Glomerular visceral epithelial cell (primary cell): ENCODE measurements around the gene IRF2.

Experiments used
- DNase-seq: peaks from one replicate; pipeline ENCODE4 v3.0.0-alpha.2; 2016; ENCODE audit errors: extremely low spot score

IRF2 gene

DNA sequence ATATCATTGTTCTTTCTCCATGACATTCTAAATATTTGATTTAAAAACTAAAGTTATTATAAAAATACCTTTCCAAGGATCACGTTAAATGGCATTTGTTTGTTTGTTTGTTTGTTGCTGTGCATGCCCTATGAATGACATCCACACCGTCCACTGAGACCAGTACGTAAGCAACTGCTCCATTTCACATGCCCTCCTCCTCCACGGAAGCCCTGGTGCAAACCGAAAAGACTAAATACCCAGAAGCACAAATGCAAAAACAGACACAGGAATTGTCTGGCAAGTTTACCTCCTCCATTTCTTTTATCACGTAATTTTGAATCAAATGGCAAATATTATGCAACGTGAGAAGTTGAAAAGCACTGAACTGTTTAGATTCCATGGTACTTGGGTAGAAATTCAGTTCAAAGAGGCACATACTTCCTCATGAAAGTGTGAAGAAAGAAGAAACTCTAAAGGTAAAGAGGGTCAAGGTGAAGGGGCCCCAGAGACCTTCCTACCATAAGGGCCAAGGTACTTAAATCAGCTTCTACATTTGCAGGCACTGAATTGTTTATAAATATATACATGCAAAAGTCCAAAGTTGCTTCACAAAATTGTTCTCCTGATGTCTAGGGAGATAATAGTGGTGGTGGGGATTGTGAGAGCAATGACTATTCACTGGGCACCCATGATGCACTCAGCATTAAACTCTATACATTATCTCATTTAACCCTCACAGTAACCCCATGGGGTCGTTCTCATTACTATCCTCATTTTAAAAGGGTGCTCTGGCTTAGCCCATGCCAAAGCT is 23.4 kb downstream of the IRF2 start:
- no peak for DNase-seq

DNA sequence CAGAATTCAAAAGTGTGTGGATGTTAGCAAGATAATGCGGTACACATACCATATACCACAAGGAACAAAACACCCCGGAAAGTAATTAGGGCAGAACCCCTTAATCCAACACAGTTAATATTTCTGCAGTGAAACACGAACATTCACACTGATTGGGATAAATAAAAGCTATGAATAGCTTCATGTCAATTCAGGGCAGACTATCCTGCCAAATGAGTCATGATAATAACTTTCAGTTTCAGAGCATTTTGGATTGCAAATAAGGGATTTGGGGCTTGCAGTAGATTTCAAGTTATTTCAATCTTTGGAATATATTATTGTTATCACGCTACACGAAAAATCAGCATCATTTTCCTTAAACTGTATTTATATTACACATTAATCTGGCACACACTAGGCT is 24.3 kb downstream of the IRF2 start:
- no peak for DNase-seq

DNA sequence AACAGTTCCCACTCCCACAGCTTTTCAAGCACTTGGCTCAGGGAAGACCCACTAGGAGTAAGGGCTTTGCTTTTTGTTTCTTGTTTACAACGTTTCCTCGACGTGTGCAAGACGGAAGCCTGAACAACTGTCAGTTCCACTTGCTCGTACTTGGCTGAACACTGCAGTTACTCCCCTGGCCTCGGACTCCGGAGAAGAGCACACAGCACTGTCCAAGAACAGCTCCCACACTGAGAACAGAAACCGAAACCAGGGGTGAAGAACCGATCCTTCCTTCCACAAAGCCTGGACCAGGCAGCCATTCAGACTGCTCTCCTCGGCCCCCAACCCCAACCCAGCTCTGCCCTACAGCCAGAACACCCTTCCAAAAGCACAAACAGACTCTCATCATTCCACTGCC is 25.5 kb downstream of the IRF2 start:
- peak; percentile 49 for DNase-seq

DNA sequence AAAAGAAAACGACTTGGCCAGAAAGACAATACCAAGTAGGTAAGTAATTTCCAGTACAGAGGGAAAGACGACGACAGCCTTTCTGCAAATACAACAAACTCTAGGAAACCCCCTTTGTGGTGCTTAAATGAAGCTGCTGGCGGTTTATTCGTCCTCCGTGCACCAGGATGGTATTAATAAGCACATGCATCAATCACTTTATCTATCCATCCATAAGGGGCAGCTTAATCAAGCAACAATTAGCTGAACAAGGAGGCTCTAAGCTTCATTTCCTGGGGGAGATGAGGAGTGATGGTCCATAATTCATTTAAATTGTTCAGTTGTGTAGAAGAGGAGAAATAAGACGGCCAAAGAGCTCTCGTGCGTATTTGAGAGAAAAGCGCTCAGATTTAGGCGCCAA is 26.2 kb downstream of the IRF2 start:
- no peak for DNase-seq

DNA sequence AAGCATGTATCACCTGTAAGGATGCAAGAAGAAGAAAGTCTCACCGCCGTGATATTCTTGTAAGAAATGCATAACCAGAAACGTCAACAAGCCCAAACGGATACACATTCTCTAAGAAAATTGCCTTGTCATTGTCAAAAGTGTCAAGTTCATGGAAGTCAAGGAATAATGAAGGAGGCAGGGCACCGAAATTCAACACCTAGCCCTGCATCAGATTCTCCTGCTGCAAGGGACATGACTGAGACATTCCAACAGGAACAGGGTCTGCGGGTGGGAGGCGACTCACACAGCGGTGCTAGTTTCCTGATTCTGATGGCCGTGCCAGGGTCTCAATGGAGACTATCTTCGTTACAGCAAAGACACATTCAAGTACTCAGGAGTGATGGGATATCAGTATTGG is 26.7 kb downstream of the IRF2 start:
- no peak for DNase-seq

DNA sequence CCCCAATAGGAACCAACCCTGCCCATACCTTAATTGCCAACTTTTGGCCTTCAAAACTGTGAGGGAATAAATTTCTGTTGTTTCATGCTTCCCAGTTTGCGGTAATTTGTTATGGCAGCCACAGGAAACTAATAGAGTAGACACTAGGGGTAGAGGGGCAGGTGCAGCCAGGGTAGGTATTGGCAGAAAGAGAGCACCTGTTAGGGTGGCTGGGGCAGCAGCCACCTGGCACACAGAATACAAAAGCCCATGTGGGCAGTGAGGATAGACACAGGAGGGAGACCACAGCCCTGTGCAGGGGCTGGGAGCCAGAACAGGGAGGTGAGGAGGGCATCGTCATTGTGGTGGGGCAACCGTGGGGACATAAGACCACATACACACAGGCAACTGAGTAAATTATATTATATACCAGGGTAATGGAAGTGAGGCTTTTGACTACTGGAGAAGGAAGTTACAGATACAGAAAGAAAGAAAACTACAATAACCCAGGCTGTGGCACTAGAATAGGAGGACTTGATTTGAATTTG is 28.2 kb downstream of the IRF2 start:
- no peak for DNase-seq

DNA sequence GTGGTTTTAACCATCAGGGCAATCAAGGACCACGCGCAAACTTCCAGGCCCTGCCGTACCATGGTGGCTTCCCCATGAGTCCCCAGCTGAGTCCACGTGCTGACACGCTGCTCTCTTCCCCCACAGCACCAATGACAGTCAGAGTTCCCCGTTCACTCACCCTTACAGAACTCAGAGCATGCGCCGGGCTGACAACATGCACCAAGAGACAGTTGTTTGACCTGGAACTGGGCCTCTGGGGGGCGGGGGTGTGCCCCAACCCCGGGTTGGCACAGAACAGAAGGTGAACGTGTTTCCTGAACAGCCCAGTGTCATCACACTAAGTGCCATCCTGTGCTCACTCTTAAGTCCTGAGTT is 29.4 kb downstream of the IRF2 start:
- no peak for DNase-seq

DNA sequence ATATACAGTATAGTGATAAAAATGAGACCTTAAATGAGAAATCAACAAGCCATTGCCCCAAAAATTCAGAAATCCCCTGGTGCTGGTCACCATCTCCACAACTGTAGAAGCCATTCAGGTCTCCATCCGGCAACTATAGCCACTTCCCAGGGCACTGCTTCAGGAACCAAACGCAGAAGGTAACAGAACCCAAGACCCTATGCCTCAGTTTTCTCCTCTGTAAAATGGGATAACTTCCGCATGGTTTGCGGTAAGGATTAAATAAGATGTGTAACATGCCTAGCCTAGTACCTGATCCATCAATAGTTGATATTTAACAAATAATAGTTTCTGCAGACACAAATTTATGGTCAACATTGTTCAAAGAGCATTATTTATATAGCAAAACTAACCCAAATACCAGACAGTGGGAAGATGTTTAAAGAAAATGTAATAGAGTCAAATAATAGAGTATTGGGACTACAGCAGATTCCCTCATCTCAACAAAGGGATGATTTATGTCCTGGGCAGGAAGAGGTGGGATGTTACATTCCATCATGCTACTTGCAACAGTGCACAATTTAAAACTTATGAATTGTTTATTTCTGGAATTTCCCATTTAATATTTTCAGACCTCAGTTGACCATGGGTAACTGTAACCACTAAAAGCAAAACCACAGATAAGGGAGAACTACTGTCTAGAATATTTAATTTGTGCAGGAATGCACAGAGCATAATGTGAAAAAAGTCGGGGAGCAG is 30.0 kb downstream of the IRF2 start:
- DNase-seq = peak; percentile 80

DNA sequence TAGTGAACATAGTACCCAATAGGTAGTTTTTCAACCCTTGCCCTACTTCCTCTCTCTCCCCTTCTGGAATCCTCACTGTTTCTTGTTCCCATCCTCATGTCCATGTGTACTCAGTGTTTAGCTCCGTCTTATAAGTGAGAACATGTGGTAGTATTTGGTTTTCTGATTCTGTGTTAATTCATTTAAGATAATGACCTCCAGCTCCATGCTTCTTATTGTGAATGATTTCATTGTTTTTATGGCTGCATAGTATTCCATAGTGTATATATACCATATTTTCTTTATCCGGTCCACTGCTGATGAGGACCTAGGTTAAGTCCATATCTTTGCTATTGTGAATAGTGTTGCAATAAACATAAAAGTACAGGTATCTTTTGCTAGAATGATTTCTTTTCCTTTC is 31.0 kb downstream of the IRF2 start:
- DNase-seq = no peak

DNA sequence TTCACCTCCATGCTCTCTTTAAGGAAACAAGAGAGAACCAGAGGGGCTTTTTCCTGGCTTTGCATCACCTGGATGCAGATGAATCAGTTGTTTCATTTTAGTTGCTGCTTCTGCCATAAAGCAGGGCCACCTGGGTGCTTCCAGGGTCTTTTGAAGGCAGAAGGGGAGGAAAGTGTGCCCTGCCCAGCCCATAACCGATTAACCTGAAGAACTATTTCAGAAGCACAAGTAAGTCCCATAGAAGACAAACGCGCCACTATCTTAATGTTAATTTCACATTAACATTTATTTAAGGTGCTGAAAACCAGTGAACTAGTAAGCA is 32.1 kb downstream of the IRF2 start:
- no peak for DNase-seq

DNA sequence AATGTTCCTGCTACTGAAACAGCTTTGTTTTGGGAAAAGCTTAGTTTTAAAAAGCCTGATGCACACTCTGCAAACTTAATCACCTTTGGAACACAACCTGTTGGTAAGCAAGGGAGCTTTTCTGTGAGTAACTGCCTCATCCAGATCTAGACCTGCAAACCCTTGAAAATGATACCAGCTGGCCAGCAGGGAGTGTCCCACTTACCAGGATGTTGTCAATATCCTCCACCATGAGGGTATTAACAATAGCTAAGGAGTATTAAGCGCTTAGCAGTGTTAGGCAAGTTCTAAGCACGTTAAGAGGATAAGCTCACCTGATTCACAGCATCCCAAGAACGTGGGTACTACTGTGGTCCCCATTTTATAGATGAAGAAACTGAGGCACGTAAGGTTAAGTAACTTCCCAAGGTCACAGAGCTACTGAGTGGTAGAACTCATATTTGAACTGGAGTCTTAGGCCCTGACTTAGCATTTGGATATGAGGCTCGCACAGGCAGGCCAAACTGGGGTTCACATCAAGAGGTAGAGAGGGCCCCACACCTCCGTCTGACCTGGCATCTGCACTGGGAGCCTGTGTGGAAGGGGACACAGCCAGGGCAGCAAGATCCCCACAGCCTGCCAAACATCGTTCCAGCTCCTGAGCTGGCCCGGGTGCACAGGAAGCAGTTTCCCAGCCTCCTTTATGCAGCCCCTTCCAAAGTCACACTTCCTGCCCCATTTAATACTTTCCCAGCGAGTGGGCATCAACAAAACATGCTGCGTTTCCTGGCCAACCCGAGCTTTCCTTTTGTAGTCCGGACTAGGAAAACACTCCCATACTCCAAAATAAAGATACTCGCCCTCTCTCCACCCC is 32.7 kb downstream of the IRF2 start:
- no peak for DNase-seq

DNA sequence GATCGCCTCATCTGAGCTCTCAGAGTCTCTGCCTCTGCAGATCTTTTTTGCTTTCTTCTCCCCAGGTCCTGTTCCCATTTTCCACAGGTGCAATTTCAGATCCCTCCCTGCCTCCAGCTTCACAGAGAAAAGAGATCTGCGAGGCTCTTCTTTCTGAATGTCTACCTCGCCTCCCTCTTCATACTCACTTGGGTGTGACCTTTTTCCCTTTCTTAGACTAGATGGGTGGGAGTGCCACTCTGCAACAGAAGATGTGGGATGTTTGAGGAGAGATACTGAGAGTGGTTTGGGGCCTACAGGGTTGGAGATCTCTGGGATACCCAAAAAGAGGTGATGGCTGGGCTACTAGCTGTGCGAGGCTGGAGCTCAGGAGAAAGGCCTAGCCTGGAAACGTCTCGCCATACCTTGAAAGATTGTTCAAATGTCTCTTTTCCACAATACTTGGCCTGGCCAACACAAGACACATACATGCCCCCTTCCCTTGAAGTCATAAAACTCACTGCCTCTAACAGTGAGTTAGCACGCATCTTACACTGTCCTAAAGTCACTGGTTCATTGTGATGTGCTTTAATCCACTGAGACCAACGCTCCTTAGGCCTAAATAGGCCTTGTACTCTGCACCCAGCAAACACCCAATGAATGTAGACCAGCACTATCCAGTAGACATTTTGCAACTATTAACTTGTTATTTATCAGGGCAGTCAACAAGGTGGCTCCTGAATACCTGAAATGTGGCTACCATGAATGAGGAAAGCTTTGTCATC is 33.6 kb downstream of the IRF2 start:
- no peak for DNase-seq

DNA sequence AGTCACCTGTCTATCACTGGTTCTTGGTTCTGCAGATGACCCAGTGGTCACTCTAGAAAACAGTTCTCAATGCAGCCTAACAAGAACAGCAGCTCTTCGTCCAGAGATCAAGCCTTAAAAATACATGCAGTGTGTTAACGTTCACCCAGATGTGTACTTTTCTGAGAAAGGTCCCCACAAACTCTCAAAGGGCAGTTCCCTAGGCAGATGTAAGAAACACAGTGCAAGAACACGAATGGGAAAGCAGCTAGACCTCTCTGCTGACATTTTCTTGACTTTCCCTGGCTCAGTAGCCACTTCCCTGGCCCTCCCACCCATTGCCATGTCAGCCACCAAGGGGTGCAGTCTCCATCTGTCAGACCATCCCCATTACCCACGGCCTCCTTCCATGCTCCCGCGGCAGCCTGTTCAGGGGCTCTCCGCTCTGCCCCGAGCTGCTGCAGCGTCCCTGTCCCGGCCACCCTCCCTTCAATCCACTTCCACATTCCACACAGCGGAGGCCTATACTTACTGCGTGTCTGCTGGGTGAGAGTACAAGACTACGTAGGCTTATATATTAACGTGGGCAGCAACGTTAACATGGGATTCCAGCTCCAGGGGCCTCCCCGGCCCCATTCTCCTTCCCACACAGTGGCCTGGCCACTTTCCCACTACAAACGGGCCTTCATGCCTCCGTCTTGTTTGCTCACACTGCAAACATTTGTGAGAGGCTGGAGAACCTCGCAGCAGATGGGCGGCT is 34.3 kb downstream of the IRF2 start:
- peak; percentile 85 for DNase-seq

DNA sequence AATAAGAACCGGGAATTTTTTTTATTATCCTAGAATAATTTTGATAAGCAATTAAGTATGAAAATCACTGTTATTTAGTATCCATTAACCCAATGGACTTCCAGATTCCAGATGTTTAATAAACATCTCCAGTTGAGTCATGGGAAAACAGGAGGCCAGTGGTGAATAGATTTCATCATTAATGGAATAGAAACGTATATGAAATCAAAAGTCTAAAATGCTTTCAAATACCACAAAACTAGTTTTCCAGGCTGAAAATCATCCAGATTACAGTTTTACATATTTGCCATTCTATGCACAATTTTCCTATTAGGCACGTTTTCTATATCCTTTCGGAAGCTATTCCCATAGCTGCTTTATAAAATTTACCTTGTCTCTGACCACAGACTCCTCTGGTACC is 35.0 kb downstream of the IRF2 start:
- DNase-seq = no peak

DNA sequence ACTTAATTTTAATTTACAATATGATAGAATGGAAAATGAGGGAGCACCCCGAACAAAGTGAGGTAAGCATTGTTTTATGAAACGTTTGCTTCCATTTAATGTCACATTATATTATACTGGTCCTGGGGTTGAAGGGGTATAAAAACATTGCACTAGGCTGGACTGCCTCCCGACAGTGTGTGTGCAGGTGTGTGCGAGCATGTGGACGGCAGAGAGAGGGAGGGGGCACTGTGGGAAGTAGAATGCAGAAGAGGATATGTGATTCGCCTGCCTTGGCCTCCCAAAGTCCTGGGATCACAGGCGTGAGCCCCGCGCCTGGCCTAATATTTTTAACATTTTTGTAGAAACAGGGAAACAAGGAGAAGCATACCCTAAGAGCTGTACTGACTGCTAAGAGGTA is 36.0 kb downstream of the IRF2 start:
- DNase-seq = no peak

DNA sequence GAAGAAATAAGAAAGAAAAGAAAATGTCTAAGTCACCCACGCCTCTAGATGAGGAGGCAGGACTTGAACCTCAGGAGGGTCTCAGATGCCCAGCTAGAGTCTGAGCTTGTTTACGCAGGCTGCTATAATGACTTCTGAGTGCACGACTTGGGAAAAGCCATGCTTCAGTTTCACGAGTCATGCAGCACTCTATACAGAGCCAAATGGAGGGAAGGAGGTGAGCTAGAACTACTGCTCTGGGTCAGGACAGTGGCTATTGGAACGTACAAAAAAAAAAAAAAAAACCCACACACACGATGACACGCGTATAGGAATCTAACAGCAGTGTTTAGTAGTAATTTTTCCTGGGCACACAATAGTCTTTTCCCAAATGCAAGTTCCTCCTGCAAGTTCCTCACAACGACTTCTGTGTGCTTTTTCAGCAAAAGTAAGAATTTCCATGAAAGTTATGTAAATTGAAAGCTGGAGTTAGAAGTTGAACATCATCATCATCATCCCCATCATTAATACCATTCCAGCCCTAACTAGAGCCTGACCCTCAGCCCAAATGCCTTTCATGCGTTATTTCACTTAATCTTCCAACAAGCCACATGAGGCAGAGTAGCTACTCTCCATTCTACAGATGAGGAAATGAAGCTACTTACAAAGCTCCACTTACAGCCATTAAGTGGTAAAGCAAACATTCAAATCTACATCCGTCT is 36.6 kb downstream of the IRF2 start:
- no peak for DNase-seq

DNA sequence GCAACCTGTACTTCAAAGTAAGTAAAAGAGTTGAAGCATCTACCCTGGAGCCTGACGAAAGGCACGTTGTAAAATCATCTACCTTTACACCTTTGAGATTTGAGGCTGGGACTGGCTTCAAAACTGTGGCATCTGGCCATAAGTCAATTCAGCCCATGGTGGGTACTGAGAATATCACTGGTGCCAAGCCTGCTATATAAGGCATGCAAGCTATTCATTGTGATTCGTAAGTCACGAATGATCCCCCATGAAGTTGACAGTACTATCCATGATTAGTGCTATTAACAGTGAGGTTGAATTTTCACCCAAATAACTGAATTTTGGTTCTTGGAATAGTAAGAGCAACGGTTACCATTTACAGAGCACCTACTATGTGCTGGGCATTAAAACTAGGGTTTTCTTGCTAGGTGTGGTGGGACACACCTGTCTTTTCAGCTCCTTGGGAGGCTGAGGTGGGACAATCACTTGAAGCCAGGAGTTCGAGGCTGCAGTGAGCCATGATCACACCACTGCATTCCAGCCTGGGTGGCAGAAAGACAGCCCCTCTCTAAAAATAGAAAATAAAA is 39.8 kb downstream of the IRF2 start:
- DNase-seq = no peak

DNA sequence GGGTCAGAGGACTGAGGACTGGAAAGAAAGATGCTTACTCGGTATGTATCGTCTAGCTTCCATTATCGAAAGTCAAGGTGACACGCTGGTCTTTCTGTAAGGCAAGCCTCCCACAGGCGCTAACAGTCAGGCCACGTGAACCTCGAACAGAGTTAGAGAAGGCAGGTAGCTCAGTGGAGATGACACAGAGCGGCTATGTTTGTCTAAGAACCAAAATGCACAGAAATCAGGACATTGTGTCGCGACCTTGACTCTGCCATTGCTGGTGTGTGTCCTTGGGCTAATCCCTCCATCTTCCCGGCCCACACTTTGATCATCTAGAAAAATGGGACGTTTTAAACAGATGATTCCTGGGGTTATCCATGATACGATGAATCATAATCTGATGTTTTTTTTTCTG is 40.3 kb downstream of the IRF2 start:
- no peak for DNase-seq

DNA sequence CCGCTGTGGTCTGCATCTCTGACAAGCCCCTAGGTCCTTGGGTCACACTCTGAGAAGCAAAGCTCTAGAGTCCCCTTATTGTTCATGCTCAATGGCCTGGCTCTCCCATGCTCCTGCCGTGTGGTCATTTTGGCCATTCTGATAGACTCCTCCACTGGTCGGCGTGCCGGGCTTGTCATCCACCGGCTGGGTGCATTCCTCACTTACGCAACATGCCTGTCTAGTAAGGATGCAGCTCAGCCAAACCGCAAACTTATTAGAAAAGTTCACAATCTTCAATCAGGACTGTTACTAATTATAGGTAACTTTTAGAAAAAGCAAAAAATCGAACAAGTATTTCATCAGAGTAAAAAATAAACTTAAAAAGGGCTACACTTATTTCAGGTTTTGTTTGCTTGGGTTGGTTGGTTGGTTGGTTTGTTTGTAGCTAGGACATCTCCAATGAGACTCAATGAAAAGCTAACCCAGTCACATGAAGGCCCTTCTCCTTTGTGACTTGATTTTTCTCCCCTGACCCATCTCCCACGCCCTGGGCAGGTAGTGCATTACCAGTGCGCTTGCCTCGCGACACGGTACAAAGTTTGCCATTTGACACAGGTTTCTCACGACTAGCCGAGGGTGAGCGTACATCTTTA is 41.0 kb downstream of the IRF2 start:
- no peak for DNase-seq
